Neural crest cell (in vitro differentiated cells): ENCODE data around the gene LIPC. TPM values are rescaled to one million over a fixed set of nuclear protein-coding genes. Genes with fewer than 3 reads are reported as not detected.

ENCODE experiments used
- DNase-seq: peaks from one replicate; pipeline ENCODE4 v3.0.0; 2021; ENCODE audit warnings: low read depth, mixed read lengths, low spot score
- H3K27ac Mint-ChIP-seq: one replicate; pipeline ENCODE4 v1.8.0; 2021; ENCODE audit warnings: mild to moderate bottlenecking, mixed read lengths; ENCODE audit not compliant: unreplicated experiment
- H3K27me3 Mint-ChIP-seq: 2 replicates; pipeline ENCODE4 v1.8.0; 2021; ENCODE audit warnings: low read depth, mild to moderate bottlenecking, mixed read lengths
- H3K36me3 Mint-ChIP-seq: 2 replicates; pipeline ENCODE4 v1.8.0; 2021; ENCODE audit warnings: low read depth, mild to moderate bottlenecking, mixed read lengths
- H3K4me1 Mint-ChIP-seq: 2 replicates; pipeline ENCODE4 v1.8.0; 2021; ENCODE audit warnings: mixed read lengths
- H3K4me3 Mint-ChIP-seq: one replicate; pipeline ENCODE4 v1.8.0; 2021; ENCODE audit warnings: mild to moderate bottlenecking, mixed read lengths
- H3K9me3 Mint-ChIP-seq: 2 replicates; pipeline ENCODE4 v1.8.0; 2021; ENCODE audit warnings: mixed read lengths
- CTCF ChIP-seq: fragments of 200-600 bp; sonication (generic); conservative IDR thresholded peaks from 2 replicates; pipeline ENCODE4 v1.5.0; 2021; ENCODE audit warnings: antibody characterized with exemption, mild to moderate bottlenecking
- total RNA-seq: library from RNA; stranded (reverse); gene quantifications from 2 replicates; pipeline ENCODE4 v1.2.1, GENCODE V29; 2021

Gene LIPC
- total RNA-seq, 1 donor from 2014 or later = not detected

- no peak overlapping the region for H3K4me3 Mint-ChIP-seq
- H3K36me3 Mint-ChIP-seq = no peaks in the 10 kb centered on the region
- no peaks in the 10 kb centered on the region for H3K27me3 Mint-ChIP-seq
- peaks cover 4% of the 10 kb centered on the region for H3K9me3 Mint-ChIP-seq
- H3K27ac Mint-ChIP-seq = peak overlapping the region; percentile 45
- peaks cover 56% of the 10 kb centered on the region for H3K4me1 Mint-ChIP-seq
- no peak for TF ChIP-seq CTCF
- DNase-seq = no peak
These were observed 41.2 kb downstream of the LIPC start for GRCh38 chr15:58472821-58473581.

- H3K4me1 Mint-ChIP-seq = peaks cover 56% of the 10 kb centered on the region
- peaks cover 4% of the 10 kb centered on the region for H3K9me3 Mint-ChIP-seq
- H3K27ac Mint-ChIP-seq = peak overlapping the region; percentile 36
- no peaks in the 10 kb centered on the region for H3K27me3 Mint-ChIP-seq
- H3K36me3 Mint-ChIP-seq = no peaks in the 10 kb centered on the region
- no peak overlapping the region for H3K4me3 Mint-ChIP-seq
- DNase-seq = no peak
- TF ChIP-seq CTCF = no peak
These were observed 41.9 kb downstream of the LIPC start for GRCh38 chr15:58473724-58474123.

GRCh38 chr15:58474741-58475323, 43.0 kb downstream of the LIPC start:
- H3K27me3 Mint-ChIP-seq = no peaks in the 10 kb centered on the region
- peak overlapping the region; percentile 85 for H3K27ac Mint-ChIP-seq
- peaks cover 4% of the 10 kb centered on the region for H3K9me3 Mint-ChIP-seq
- peaks cover 49% of the 10 kb centered on the region for H3K4me1 Mint-ChIP-seq
- H3K4me3 Mint-ChIP-seq = no peak overlapping the region
- H3K36me3 Mint-ChIP-seq = no peaks in the 10 kb centered on the region
- DNase-seq = no peak
- no peak for TF ChIP-seq CTCF

- H3K4me3 Mint-ChIP-seq = peak overlapping the region; percentile 69
- no peaks in the 10 kb centered on the region for H3K36me3 Mint-ChIP-seq
- peaks cover 43% of the 10 kb centered on the region for H3K4me1 Mint-ChIP-seq
- H3K27me3 Mint-ChIP-seq = no peaks in the 10 kb centered on the region
- peak overlapping the region; percentile 93 for H3K27ac Mint-ChIP-seq
- H3K9me3 Mint-ChIP-seq = peaks cover 3% of the 10 kb centered on the region
- TF ChIP-seq CTCF = no peak
- peak; percentile 12 for DNase-seq
These were observed 44.1 kb downstream of the LIPC start for GRCh38 chr15:58475573-58476524.

- no peak overlapping the region for H3K27ac Mint-ChIP-seq
- TF ChIP-seq CTCF = no peak
- peaks cover 43% of the 10 kb centered on the region for H3K4me1 Mint-ChIP-seq
- no peaks in the 10 kb centered on the region for H3K36me3 Mint-ChIP-seq
- no peak for DNase-seq
- no peak overlapping the region for H3K4me3 Mint-ChIP-seq
- H3K27me3 Mint-ChIP-seq = no peaks in the 10 kb centered on the region
- H3K9me3 Mint-ChIP-seq = peaks cover 2% of the 10 kb centered on the region
These were observed 44.9 kb downstream of the LIPC start for GRCh38 chr15:58476525-58477162.
